CD4-positive, alpha-beta memory T cell (primary cell): ENCODE measurements around the gene FNDC7. TPM values are rescaled to one million over a fixed set of nuclear protein-coding genes. Genes with fewer than 3 reads are reported as not detected.
"Not testable (repeated sequence)": the region's sequence is repeated elsewhere in the genome, so short reads cannot be mapped to it uniquely, and the experiment has no call there.

ENCODE experiments used
- CTCF ChIA-PET: fragments of 350-600 bp; sonication (Branson Sonifier 250); formaldehyde crosslinking; loops from one replicate; lab custom pipeline; 2021; ENCODE audit warnings: inconsistent platforms; ENCODE audit not compliant: partially characterized antibody; lab: Charles Lee
- POLR2A ChIA-PET: fragments of 350-600 bp; sonication (Branson Sonifier 250); formaldehyde crosslinking; loops from one replicate; lab custom pipeline; 2021; ENCODE audit not compliant: partially characterized antibody; lab: Charles Lee
- DNase-seq, 5 donors: peaks; one replicate each; pipeline versions ENCODE4 v3.0.0 to v3.0.0-alpha.2; 2020 to 2022; ENCODE audit warnings: mixed read lengths in 1 of 5
- H3K27ac ChIP-seq: one replicate; pipeline ENCODE4 v1.7.0; 2013; ENCODE audit warnings: low read depth, low read length
- H3K27me3 ChIP-seq: 2 replicates; pipeline ENCODE4 v1.7.0; 2013; ENCODE audit warnings: mild to moderate bottlenecking, low read length, moderate library complexity; ENCODE audit not compliant: insufficient read depth
- H3K36me3 ChIP-seq: 2 replicates; pipeline ENCODE4 v1.7.0; 2013; ENCODE audit warnings: mild to moderate bottlenecking, low read length, moderate library complexity; ENCODE audit not compliant: insufficient read depth
- H3K4me1 ChIP-seq: 2 replicates; pipeline ENCODE4 v1.7.0; 2013; ENCODE audit warnings: mild to moderate bottlenecking, low read length, moderate library complexity; ENCODE audit not compliant: insufficient read depth
- H3K4me3 ChIP-seq, 2 donors: one replicate each; pipeline ENCODE4 v1.7.0; 2013; ENCODE audit warnings: low read length in 2 of 2, mild to moderate bottlenecking in 1 of 2
- H3K9me3 ChIP-seq, 2 donors: one replicate each; pipeline ENCODE4 v1.7.0; 2013; ENCODE audit warnings: low read length in 2 of 2, control low read depth in 1 of 2; ENCODE audit not compliant: control insufficient read depth in 1 of 2
- H3K27ac Mint-ChIP-seq, 7 donors: one replicate each; pipeline ENCODE4 v1.8.0; 2020 to 2021; ENCODE audit warnings: mixed read lengths in 7 of 7, mild to moderate bottlenecking in 6 of 7, inconsistent platforms in 3 of 7, moderate library complexity in 3 of 7
- H3K27me3 Mint-ChIP-seq, 2 donors: one replicate each; pipeline ENCODE4 v1.8.0; 2020 to 2021; ENCODE audit warnings: mixed read lengths in 2 of 2
- H3K36me3 Mint-ChIP-seq, 2 donors: one replicate each; pipeline ENCODE4 v1.8.0; 2020 to 2021; ENCODE audit warnings: mixed read lengths in 2 of 2, inconsistent platforms in 1 of 2, mild to moderate bottlenecking in 1 of 2
- H3K4me1 Mint-ChIP-seq, 4 donors: one replicate each; pipeline ENCODE4 v1.8.0; 2020 to 2021; ENCODE audit warnings: mixed read lengths in 4 of 4, mild to moderate bottlenecking in 1 of 4
- H3K4me3 Mint-ChIP-seq, 8 donors: one replicate each; pipeline ENCODE4 v1.8.0; 2020 to 2021; ENCODE audit warnings: mixed read lengths in 8 of 8, mild to moderate bottlenecking in 7 of 8, moderate library complexity in 6 of 8, inconsistent platforms in 3 of 8
- H3K9me3 Mint-ChIP-seq, 8 donors: one replicate each; pipeline ENCODE4 v1.8.0; 2020 to 2021; ENCODE audit warnings: mixed read lengths in 8 of 8, mild to moderate bottlenecking in 5 of 8, inconsistent platforms in 3 of 8, moderate library complexity in 1 of 8
- intact Hi-C: fragments of 100-400 bp; cut with micrococcal nuclease; formaldehyde crosslinking; loops from one replicate; pipeline ENCODE4 v1.15.1; 2023
- polyA plus RNA-seq, 2 donors: library from polyadenylated mRNA; unstranded; fragments of 300-500 nt; fragmentation: Illumina TruSeq; gene quantifications; one replicate each; pipeline ENCODE4 v1.2.3, GENCODE V29; 2021
- total RNA-seq, 2 experiments: library from RNA; stranded (reverse); gene quantifications; one replicate each; pipeline ENCODE4 v1.2.3, GENCODE V29; 2021

Gene FNDC7
- total and polyA plus RNA-seq, 4 experiments from 2014 or later: 0.10 to 0.17 (median 0.17) TPM; not detected in 1

- intact Hi-C loops: no loop called here
- Mint-ChIP-seq H3K4me1 (peaks cover 0 to 10% (median 9%) of the 10 kb centered on the region in 4 donors), H3K9me3 (no peaks in the 10 kb centered on the region), H3K27ac (peak overlapping the region in 1 of 7 donors; percentile 46), H3K36me3 (peaks cover 36 to 44% of the 10 kb centered on the region in 2 donors), H3K27me3 (no peaks in the 10 kb centered on the region), H3K4me3 (no peak overlapping the region)
- CTCF ChIA-PET: no interaction called here
- peaks cover 17% of the 10 kb centered on the region for H3K36me3 ChIP-seq
- H3K9me3 ChIP-seq: no peaks in the 10 kb centered on the region
- H3K4me3 ChIP-seq: no peak overlapping the region
- H3K27me3 ChIP-seq: no peaks in the 10 kb centered on the region
- POLR2A ChIA-PET: interaction anchor here (0.9 kb wide), 1 partner anchor 74 kb away, joined by 4 read pairs; no protein-coding TSS in a partner anchor
- H3K4me1 ChIP-seq: no peaks in the 10 kb centered on the region
- no peak overlapping the region for H3K27ac ChIP-seq
- DNase-seq: no peak
These were observed 54.4 kb downstream of the FNDC7 start for GRCh38 chr1:108767115-108767514.

GRCh38 chr1:108767708-108768107 lies 55.0 kb downstream of the FNDC7 start:
- H3K27ac Mint-ChIP-seq: no peak overlapping the region
- Histone ChIP-seq H3K36me3 (peaks cover 16% of the 10 kb centered on the region), H3K27ac (no peak overlapping the region), H3K4me1 (no peaks in the 10 kb centered on the region), H3K27me3 (no peaks in the 10 kb centered on the region), H3K4me3 (no peak overlapping the region), H3K9me3 (no peaks in the 10 kb centered on the region)
- peaks cover 34 to 43% of the 10 kb centered on the region in 2 donors for H3K36me3 Mint-ChIP-seq
- no peak overlapping the region for H3K4me3 Mint-ChIP-seq
- no peak for DNase-seq
- peaks cover 0 to 10% (median 7%) of the 10 kb centered on the region in 4 donors for H3K4me1 Mint-ChIP-seq
- CTCF ChIA-PET: no interaction called here
- no peaks in the 10 kb centered on the region for H3K27me3 Mint-ChIP-seq
- no peaks in the 10 kb centered on the region for H3K9me3 Mint-ChIP-seq
- intact Hi-C loops: no loop called here
- POLR2A ChIA-PET: interaction anchor here (0.9 kb wide), 1 partner anchor 75 kb away, joined by 4 read pairs; no protein-coding TSS in a partner anchor

GRCh38 chr1:108777839-108778238 lies 65.1 kb downstream of the FNDC7 start:
- H3K4me1 Mint-ChIP-seq: peaks cover 0 to 5% (median under 1%) of the 10 kb centered on the region in 4 donors
- Histone ChIP-seq H3K4me1 (no peaks in the 10 kb centered on the region), H3K27me3 (no peaks in the 10 kb centered on the region), H3K27ac (no peak overlapping the region), H3K4me3 (no peak overlapping the region), H3K9me3 (no peaks in the 10 kb centered on the region), H3K36me3 (peaks cover 39% of the 10 kb centered on the region)
- no peak overlapping the region for H3K4me3 Mint-ChIP-seq
- H3K36me3 Mint-ChIP-seq: peaks cover 56 to 72% of the 10 kb centered on the region in 2 donors
- intact Hi-C loops: no loop called here
- H3K9me3 Mint-ChIP-seq: no peaks in the 10 kb centered on the region
- ChIA-PET POLR2A (interaction anchor here (1.3 kb wide), 1 partner anchor 117 kb away, joined by 5 read pairs; the partner anchor contains the start of gene HENMT1), CTCF (no interaction called here)
- peak overlapping the region in 1 of 7 donors; percentile 66 for H3K27ac Mint-ChIP-seq
- DNase-seq: no peak
- no peaks in the 10 kb centered on the region for H3K27me3 Mint-ChIP-seq

- H3K36me3 ChIP-seq: peaks cover 30% of the 10 kb centered on the region
- DNase-seq: no peak
- no peaks in the 10 kb centered on the region for H3K9me3 ChIP-seq
- H3K27ac ChIP-seq: no peak overlapping the region
- Mint-ChIP-seq H3K27me3 (no peaks in the 10 kb centered on the region), H3K27ac (peak overlapping the region in 1 of 7 donors; percentile 29), H3K9me3 (peaks cover 1 to 13% (median 4%) of the 10 kb centered on the region in 8 donors), H3K4me3 (no peak overlapping the region), H3K4me1 (peaks cover 0 to 3% (median under 1%) of the 10 kb centered on the region in 4 donors), H3K36me3 (peaks cover 62 to 71% of the 10 kb centered on the region in 2 donors)
- no peak overlapping the region for H3K4me3 ChIP-seq
- ChIA-PET POLR2A (no interaction called here), CTCF (no interaction called here)
- intact Hi-C loops: no loop called here
- no peaks in the 10 kb centered on the region for H3K4me1 ChIP-seq
- H3K27me3 ChIP-seq: no peaks in the 10 kb centered on the region
These were observed 66.7 kb downstream of the FNDC7 start for GRCh38 chr1:108779455-108779854.

GRCh38 chr1:108780937-108781574 lies 68.3 kb downstream of the FNDC7 start:
- H3K27ac ChIP-seq: no peak overlapping the region
- peaks cover 36% of the 10 kb centered on the region for H3K36me3 ChIP-seq
- peaks cover 3 to 29% (median 17%) of the 10 kb centered on the region in 8 donors for H3K9me3 Mint-ChIP-seq
- H3K4me1 Mint-ChIP-seq: peaks cover 0 to 3% (median under 1%) of the 10 kb centered on the region in 4 donors
- CTCF ChIA-PET: interaction anchor here (0.7 to 1.7 kb wide), 3 partner anchors 18 to 211 kb away, joined by 3 to 4 read pairs (median 3); no protein-coding TSS in a partner anchor
- H3K27me3 ChIP-seq: no peaks in the 10 kb centered on the region
- POLR2A ChIA-PET: no interaction called here
- no peak for DNase-seq
- no peak overlapping the region for H3K4me3 Mint-ChIP-seq
- no peak overlapping the region for H3K4me3 ChIP-seq
- peaks cover 0 to 11% of the 10 kb centered on the region in 2 donors for H3K9me3 ChIP-seq
- H3K36me3 Mint-ChIP-seq: peaks cover 67 to 76% of the 10 kb centered on the region in 2 donors
- H3K27me3 Mint-ChIP-seq: no peaks in the 10 kb centered on the region
- no peaks in the 10 kb centered on the region for H3K4me1 ChIP-seq
- H3K27ac Mint-ChIP-seq: peak overlapping the region in 2 of 7 donors; percentile 36 to 39
- intact Hi-C loops: no loop called here

- Histone ChIP-seq H3K9me3 (peaks cover 0 to 11% of the 10 kb centered on the region in 2 donors), H3K36me3 (peaks cover 31% of the 10 kb centered on the region)
- H3K27ac ChIP-seq, intact Hi-C loops, DNase-seq, H3K4me1 Mint-ChIP-seq, H3K4me3 Mint-ChIP-seq, H3K27me3 ChIP-seq, H3K4me3 ChIP-seq, H3K27me3 Mint-ChIP-seq, POLR2A ChIA-PET, H3K4me1 ChIP-seq: not testable (repeated sequence)
- CTCF ChIA-PET: interaction anchor here (1.7 kb wide), 1 partner anchor 18 kb away, joined by 4 read pairs; no protein-coding TSS in a partner anchor
- Mint-ChIP-seq H3K36me3 (peaks cover 72 to 77% of the 10 kb centered on the region in 2 donors), H3K27ac (peak overlapping the region in 1 of 7 donors; percentile 36), H3K9me3 (peaks cover 3 to 34% (median 18%) of the 10 kb centered on the region in 8 donors)
These were observed 68.9 kb downstream of the FNDC7 start for GRCh38 chr1:108781575-108781944.

GRCh38 chr1:108785264-108785663 lies 72.6 kb downstream of the FNDC7 start:
- H3K9me3 Mint-ChIP-seq: peaks cover 3 to 35% (median 19%) of the 10 kb centered on the region in 8 donors
- ChIA-PET CTCF (no interaction called here), POLR2A (no interaction called here)
- H3K27ac Mint-ChIP-seq: peak overlapping the region in 1 of 7 donors; percentile 18
- Histone ChIP-seq H3K9me3 (peaks cover 0 to 11% of the 10 kb centered on the region in 2 donors), H3K27ac (no peak overlapping the region), H3K27me3 (no peaks in the 10 kb centered on the region), H3K36me3 (peaks cover 29% of the 10 kb centered on the region), H3K4me1 (no peaks in the 10 kb centered on the region), H3K4me3 (no peak overlapping the region)
- intact Hi-C loops: no loop called here
- no peak for DNase-seq
- peaks cover 81 to 84% of the 10 kb centered on the region in 2 donors for H3K36me3 Mint-ChIP-seq
- peaks cover 0 to 3% (median 0%) of the 10 kb centered on the region in 4 donors for H3K4me1 Mint-ChIP-seq
- no peaks in the 10 kb centered on the region for H3K27me3 Mint-ChIP-seq
- H3K4me3 Mint-ChIP-seq: no peak overlapping the region
